C4-2B (cell line): ENCODE results near the gene MYOT.

Source experiments
- ZFX ChIP-seq: fragments of 450-650 bp; IDR thresholded peaks from 2 replicates; pipeline ENCODE4 v1.6.1; 2017
- TF ChIP-seq, protein P1 (sequence below): fragments of 450-650 bp; conservative IDR thresholded peaks from 2 replicates; pipeline ENCODE4 v1.5.1; 2017; ENCODE audit warnings: mild to moderate bottlenecking

DNA sequence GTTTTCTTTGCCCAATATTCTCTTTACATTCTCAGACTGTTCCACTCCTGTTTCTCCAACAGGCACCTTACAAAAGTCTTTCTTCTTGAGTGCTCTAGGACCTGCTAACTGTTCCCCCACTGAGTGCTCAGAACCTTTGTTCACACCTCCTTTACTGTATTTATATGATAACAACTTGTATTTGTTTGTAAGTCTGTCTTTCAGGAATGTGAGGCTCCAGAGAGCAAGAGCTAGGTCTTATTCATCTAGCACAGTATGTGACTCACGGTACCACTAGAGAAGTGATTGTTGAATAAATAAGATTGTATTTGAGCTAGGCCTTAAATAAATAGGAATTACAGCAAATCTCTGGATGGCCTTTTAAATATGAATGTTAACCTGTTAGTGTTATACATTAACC is 42.5 kb upstream of the MYOT start:
- TF ChIP-seq, protein P1, sequence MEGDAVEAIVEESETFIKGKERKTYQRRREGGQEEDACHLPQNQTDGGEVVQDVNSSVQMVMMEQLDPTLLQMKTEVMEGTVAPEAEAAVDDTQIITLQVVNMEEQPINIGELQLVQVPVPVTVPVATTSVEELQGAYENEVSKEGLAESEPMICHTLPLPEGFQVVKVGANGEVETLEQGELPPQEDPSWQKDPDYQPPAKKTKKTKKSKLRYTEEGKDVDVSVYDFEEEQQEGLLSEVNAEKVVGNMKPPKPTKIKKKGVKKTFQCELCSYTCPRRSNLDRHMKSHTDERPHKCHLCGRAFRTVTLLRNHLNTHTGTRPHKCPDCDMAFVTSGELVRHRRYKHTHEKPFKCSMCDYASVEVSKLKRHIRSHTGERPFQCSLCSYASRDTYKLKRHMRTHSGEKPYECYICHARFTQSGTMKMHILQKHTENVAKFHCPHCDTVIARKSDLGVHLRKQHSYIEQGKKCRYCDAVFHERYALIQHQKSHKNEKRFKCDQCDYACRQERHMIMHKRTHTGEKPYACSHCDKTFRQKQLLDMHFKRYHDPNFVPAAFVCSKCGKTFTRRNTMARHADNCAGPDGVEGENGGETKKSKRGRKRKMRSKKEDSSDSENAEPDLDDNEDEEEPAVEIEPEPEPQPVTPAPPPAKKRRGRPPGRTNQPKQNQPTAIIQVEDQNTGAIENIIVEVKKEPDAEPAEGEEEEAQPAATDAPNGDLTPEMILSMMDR: no peak
- no peak for TF ChIP-seq ZFX
